Stomach (tissue), 9 donors: ENCODE measurements around the gene BCAN. TPM values are rescaled to one million over a fixed set of nuclear protein-coding genes. Genes with fewer than 3 reads are reported as not detected.

Experiments used
- DNase-seq, 2 donors: peaks; one replicate each; pipeline versions ENCODE4 v3.0.0 to v3.0.0-alpha.2; 2013 to 2019
- H3K27ac ChIP-seq, 5 donors: fragments of 200-600 bp in 4 of 5; sonication (generic) in 4 of 5; one replicate each; pipeline ENCODE4 v1.5.1; 2013 to 2019; ENCODE audit warnings: mild to moderate bottlenecking in 1 of 5, moderate library complexity in 1 of 5
- H3K27me3 ChIP-seq, 3 donors: fragments of 200-600 bp; sonication (generic); one replicate each; pipeline ENCODE4 v1.5.1; 2017 to 2019; ENCODE audit warnings: mixed run types in 1 of 3
- H3K36me3 ChIP-seq, 4 donors: fragments of 200-600 bp; sonication (generic); 1 replicate in 3 of 4; 2 replicates in 1 of 4; pipeline ENCODE4 v1.5.1; 2016 to 2019
- H3K4me1 ChIP-seq, 4 donors: fragments of 200-600 bp; sonication (generic); one replicate each; pipeline ENCODE4 v1.5.1; 2016 to 2019
- H3K4me3 ChIP-seq, 4 donors: fragments of 200-600 bp; sonication (generic) in 3 of 4; one replicate each; pipeline ENCODE4 v1.5.1; 2016 to 2019; ENCODE audit warnings: mild to moderate bottlenecking in 1 of 4
- H3K9me3 ChIP-seq, 4 donors: fragments of 200-600 bp; sonication (generic); one replicate each; pipeline ENCODE4 v1.5.1; 2016 to 2019
- EP300 ChIP-seq: sonication (generic); formaldehyde crosslinking; IDR thresholded peaks from one replicate; pipeline ENCODE4 v1.6.1; 2017; ENCODE audit warnings: antibody characterized with exemption
- POLR2A ChIP-seq, 4 donors: fragments of 450-650 bp; IDR thresholded peaks; one replicate each; pipeline ENCODE4 v1.6.1; 2016; ENCODE audit warnings: antibody characterized with exemption in 4 of 4, control low read depth in 2 of 4, mild to moderate bottlenecking in 1 of 4, moderate library complexity in 1 of 4
- POLR2AphosphoS5 ChIP-seq, 3 donors: sonication (generic); formaldehyde crosslinking; IDR thresholded peaks; one replicate each; pipeline ENCODE4 v1.6.1; 2016; ENCODE audit warnings: antibody characterized with exemption in 3 of 3
- WGBS, 5 donors: extraction: QIAGEN DNeasy Blood & Tissue Kit in 3 of 5; methylation state at CpG; one replicate each; pipeline versions ENCODE4 v1.1.5 to v1.1.7; 2013 to 2018; 5-methylcytosine and 5-hydroxymethylcytosine counted together
- intact Hi-C: fragments of 100-400 bp; cut with DNase I; formaldehyde crosslinking; loops from one replicate; pipeline ENCODE4 v1.15.1; 2023; ENCODE audit warnings: low total_unique reads
- polyA plus RNA-seq, 3 donors: library from polyadenylated mRNA; stranded (reverse); fragments of 200-250 nt; gene quantifications; one replicate each; pipeline ENCODE4 v1.2.3, GENCODE V29; 2013
- total RNA-seq, 5 donors: library from RNA; depleted of rRNA; stranded (reverse); fragments of >200 nt; gene quantifications; one replicate each; pipeline versions ENCODE4 v1.1.0 to v1.2.3, GENCODE V29; 2014 to 2016
- TF ChIP-seq, protein P1 (sequence below), 7 experiments: fragments of 450-650 bp in 4 of 7; fragments of 200-600 bp in 3 of 7; sonication (generic) in 3 of 7; IDR thresholded peaks; one replicate each; pipeline ENCODE4 v1.5.1; 2016 to 2019; ENCODE audit warnings: antibody characterized with exemption in 7 of 7, control low read depth in 2 of 7, mild to moderate bottlenecking in 1 of 7
- donor health status: healthy with polysubstance abuse.
- donor health status: Bipolar disorder and iron deficiency.
- donor health status: healthy.

Gene BCAN
- total and polyA plus RNA-seq, 8 donors = 0.05 to 39.7 (median 5.7) TPM; not detected in 5

DNA sequence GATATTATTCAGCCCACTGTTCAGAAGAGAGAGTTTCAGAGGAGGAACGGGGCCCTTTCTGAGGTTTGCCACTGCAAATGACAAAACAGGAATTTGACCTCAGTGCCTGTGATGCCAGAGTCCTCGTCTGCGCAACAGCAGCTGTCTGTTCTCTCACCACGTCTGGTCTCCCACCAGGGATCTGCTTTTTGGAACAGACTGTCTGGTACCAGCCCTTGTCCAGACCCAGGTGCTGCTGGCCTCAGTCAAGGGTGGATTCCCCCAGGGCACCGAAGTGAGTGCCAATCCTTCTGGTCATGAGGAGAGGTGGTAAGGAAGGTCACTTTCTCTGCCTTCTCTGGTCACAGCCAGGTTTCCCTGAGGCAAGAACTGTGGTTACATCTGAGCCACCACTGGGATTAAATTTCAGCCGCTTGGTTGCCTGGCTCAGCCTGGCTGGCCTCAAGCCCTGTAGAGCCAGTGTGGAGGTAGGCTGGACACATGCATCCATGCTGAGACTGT, 2.3 kb upstream of the BCAN start:
- intact Hi-C loops = no loop called here
- Histone ChIP-seq H3K4me1 (peaks cover 12 to 20% (median 16%) of the 10 kb centered on the region in 4 donors), H3K9me3 (no peaks in the 10 kb centered on the region), H3K4me3 (no peak overlapping the region), H3K36me3 (no peaks in the 10 kb centered on the region), H3K27ac (no peak overlapping the region), H3K27me3 (peaks cover 13 to 99% (median 73%) of the 10 kb centered on the region in 3 donors)
- no peak for DNase-seq
- WGBS, 5 donors = 51 to 64% (median 56%) methylated on average over 6 of the region's 6 CpGs
- TF ChIP-seq, protein P1, sequence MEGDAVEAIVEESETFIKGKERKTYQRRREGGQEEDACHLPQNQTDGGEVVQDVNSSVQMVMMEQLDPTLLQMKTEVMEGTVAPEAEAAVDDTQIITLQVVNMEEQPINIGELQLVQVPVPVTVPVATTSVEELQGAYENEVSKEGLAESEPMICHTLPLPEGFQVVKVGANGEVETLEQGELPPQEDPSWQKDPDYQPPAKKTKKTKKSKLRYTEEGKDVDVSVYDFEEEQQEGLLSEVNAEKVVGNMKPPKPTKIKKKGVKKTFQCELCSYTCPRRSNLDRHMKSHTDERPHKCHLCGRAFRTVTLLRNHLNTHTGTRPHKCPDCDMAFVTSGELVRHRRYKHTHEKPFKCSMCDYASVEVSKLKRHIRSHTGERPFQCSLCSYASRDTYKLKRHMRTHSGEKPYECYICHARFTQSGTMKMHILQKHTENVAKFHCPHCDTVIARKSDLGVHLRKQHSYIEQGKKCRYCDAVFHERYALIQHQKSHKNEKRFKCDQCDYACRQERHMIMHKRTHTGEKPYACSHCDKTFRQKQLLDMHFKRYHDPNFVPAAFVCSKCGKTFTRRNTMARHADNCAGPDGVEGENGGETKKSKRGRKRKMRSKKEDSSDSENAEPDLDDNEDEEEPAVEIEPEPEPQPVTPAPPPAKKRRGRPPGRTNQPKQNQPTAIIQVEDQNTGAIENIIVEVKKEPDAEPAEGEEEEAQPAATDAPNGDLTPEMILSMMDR (IDR thresholded peaks at IDR 0.05) = no peak
- no peak for TF ChIP-seq EP300
- no peak for TF ChIP-seq POLR2A (IDR thresholded peaks at IDR 0.05)
- TF ChIP-seq POLR2AphosphoS5 (IDR thresholded peaks at IDR 0.05) = no peak

DNA sequence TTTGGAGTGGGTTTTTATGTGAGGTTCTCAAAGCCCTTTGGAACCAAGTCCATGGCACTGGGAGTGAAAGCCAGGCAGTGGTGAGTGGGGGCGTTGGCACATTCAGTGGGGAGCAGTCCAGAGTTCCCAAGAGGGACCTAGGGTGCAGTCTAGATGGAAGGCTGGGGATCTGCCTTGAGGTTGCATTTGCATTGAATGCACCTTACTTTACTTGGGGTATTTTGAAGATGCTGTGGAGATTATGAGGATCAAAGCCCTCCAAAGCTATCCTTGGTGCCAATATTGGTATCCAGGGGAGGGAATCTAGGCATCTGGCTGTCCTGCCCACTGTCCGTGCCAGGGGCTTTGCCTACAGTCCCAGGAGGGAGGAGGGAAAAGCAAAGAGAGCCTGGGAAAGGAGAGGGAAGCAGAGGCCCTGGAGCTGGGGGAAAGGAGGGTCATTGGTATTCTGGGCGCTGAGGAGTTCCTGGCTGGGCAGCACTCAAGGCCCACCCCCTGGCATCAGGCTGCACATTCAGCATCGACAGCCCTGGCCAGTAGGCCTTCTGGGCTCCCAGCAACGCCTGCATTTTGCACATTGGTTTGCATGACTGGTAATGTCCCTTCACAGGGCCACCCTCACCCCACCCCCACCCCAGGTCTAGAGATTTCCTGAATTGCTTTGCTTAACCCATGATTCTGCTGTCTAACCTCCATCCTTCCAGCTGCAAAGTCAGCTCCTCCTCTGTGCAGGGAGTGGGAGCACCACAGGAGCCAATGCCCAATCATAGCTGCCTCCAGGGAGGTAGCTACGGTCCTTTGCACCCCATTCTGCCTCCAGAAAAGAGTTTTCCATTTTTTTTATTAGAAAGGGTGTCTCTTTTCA, 843 bp upstream of the BCAN start:
- H3K4me3 ChIP-seq = peak overlapping the region; percentile 34 to 47 (median 40)
- intact Hi-C loops = no loop called here
- peaks cover 12 to 20% (median 16%) of the 10 kb centered on the region in 4 donors for H3K4me1 ChIP-seq
- no peak for DNase-seq
- H3K27me3 ChIP-seq = peaks cover 13 to 99% (median 80%) of the 10 kb centered on the region in 3 donors
- TF ChIP-seq, protein P1 (IDR thresholded peaks at IDR 0.05) = no peak
- TF ChIP-seq POLR2AphosphoS5 (IDR thresholded peaks at IDR 0.05) = no peak
- no peak for TF ChIP-seq EP300
- no peak for TF ChIP-seq POLR2A (IDR thresholded peaks at IDR 0.05)
- no peak overlapping the region for H3K27ac ChIP-seq
- 28 to 46% (median 39%) methylated on average over 6 of the region's 6 CpGs for WGBS, 5 donors
- H3K9me3 ChIP-seq = no peaks in the 10 kb centered on the region
- H3K36me3 ChIP-seq = no peaks in the 10 kb centered on the region

DNA sequence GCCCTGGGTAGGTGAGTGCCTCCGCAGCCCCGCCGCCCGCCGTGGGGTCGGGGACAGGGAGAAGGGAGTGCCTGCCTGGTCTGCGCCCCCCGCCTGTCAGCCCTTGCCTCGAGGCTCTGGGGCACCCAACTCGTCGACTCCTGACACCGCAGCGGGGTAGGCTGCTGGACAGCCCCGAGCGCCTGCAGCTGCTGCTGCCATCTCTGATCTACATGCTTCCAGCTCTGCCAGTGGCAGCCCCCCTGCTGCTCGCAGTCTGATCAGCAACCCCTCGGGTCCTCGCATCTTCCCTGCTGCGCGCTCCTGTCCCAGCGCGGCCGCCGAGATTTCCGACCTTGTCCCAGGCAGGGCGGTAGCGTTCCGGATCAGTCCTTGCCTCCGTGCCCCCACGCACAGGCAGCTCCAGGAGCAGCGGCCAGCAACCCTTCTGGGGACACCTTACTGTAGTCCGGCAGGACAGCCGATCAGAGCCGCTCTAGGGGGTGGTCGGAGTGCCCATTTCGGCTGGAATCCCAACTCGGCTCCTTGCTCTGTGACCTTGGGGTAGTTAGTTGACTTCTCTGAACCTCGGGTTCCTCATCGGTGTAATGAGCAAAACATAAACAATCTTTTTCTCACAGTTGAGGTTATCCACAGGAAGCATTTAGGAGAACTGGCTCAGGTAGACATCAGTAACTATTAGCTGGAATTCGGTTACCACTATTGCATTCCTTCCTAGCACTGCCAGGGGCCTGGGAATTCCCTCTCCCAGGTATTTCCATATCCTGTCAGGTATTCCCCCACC, 540 bp downstream of the BCAN start:
- H3K4me1 ChIP-seq = peaks cover 12 to 24% (median 16%) of the 10 kb centered on the region in 4 donors
- H3K27me3 ChIP-seq = peaks cover 21 to 99% (median 90%) of the 10 kb centered on the region in 3 donors
- H3K9me3 ChIP-seq = no peaks in the 10 kb centered on the region
- no peak overlapping the region for H3K27ac ChIP-seq
- no peak for DNase-seq
- intact Hi-C loops = no loop called here
- H3K36me3 ChIP-seq = no peaks in the 10 kb centered on the region
- peak overlapping the region; percentile 34 to 47 (median 40) for H3K4me3 ChIP-seq
- TF ChIP-seq POLR2A (IDR thresholded peaks at IDR 0.05) = no peak
- WGBS, 5 donors = 12 to 57% (median 17%) methylated on average over 5 to 40 of the region's 40 CpGs

DNA sequence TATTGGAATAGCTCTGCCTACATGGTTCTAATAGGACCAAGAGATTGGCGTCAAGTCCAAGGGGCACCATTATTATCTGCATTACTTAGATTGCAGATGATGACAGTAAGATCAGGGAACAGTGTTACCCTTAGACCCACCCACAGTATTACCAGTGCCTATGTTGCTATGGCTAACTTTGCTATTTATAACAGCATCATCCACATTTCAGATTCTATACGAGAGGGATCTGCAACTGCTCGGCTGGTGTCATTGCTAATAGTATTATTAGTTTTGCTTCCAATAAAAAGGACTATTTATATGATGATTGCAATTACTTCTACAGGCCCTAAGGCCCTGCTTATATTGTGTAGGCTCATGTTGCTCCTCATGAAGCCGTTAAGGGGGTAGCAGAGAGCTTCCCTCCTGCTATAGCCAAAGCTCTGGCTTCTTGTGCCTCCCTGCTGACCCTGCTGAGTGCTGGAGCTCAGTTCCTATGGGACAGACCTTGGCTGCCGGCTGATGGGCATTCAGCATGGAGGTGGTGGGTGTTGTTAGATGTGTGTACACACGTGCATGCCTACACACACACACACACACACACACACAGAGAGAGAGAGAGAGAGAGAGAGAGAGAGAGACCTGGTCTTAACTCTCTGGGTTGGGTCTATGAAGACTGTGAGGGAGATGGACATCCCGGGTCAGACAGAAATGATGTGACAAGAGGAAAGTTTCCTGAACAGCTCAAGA, 1.3 kb downstream of the BCAN start:
- Histone ChIP-seq H3K4me3 (no peak overlapping the region), H3K27ac (no peak overlapping the region), H3K9me3 (no peaks in the 10 kb centered on the region), H3K27me3 (peaks cover 21 to 100% (median 88%) of the 10 kb centered on the region in 3 donors), H3K4me1 (peaks cover 12 to 24% (median 16%) of the 10 kb centered on the region in 4 donors), H3K36me3 (no peaks in the 10 kb centered on the region)
- 49 to 76% (median 59%) methylated on average over 6 to 7 of the region's 7 CpGs for WGBS, 5 donors
- TF ChIP-seq EP300 = no peak
- no peak for TF ChIP-seq POLR2A (IDR thresholded peaks at IDR 0.05)
- TF ChIP-seq POLR2AphosphoS5 (IDR thresholded peaks at IDR 0.05) = no peak
- TF ChIP-seq, protein P1 (IDR thresholded peaks at IDR 0.05) = no peak
- intact Hi-C loops = no loop called here
- DNase-seq = no peak
